Right lobe of liver (tissue), 6 donors: ENCODE measurements around the gene SPTSSA. TPM values are rescaled to one million over a fixed set of nuclear protein-coding genes. Genes with fewer than 3 reads are reported as not detected.
"Not testable (repeated sequence)": the region's sequence is repeated elsewhere in the genome, so short reads cannot be mapped to it uniquely, and the experiment has no call there.

Source experiments
- ATAC-seq, 4 donors: fragments of 200-7000 bp; cut with Tn5 transposase; one replicate each; pipeline ENCODE4 v1.9.1; 2020; ENCODE audit warnings: mild to moderate bottlenecking in 4 of 4, moderate library complexity in 4 of 4
- DNase-seq, 3 donors: peaks; one replicate each; pipeline ENCODE4 v3.0.0-alpha.2; 2020
- H3K27ac ChIP-seq, 3 donors: fragments of 200-600 bp; one replicate each; pipeline ENCODE4 v1.8.0; 2022
- H3K27me3 ChIP-seq, 2 donors: fragments of 200-600 bp; one replicate each; pipeline ENCODE4 v1.8.0; 2022
- H3K36me3 ChIP-seq, 4 donors: fragments of 200-600 bp; sonication (generic) in 1 of 4; one replicate each; pipeline versions ENCODE4 v1.5.1 to v1.8.0; 2017 to 2022; ENCODE audit warnings: control low read depth in 1 of 4
- H3K4me1 ChIP-seq, 4 donors: fragments of 200-600 bp; sonication (generic) in 1 of 4; one replicate each; pipeline versions ENCODE4 v1.5.1 to v1.8.0; 2017 to 2022; ENCODE audit warnings: control low read depth in 1 of 4
- H3K4me3 ChIP-seq, 3 donors: fragments of 200-600 bp; one replicate each; pipeline ENCODE4 v1.8.0; 2022
- H3K9me3 ChIP-seq, 4 donors: fragments of 200-600 bp; sonication (generic) in 1 of 4; one replicate each; pipeline versions ENCODE4 v1.5.1 to v1.8.0; 2017 to 2022; ENCODE audit warnings: control low read depth in 1 of 4
- POLR2A ChIP-seq: fragments of 450-650 bp; IDR thresholded peaks from one replicate; pipeline ENCODE4 v1.6.1; 2017; ENCODE audit warnings: antibody characterized with exemption, mild to moderate bottlenecking
- WGBS: methylation state at CpG from one replicate; pipeline ENCODE4 v1.1.6; 2018; ENCODE audit warnings: low coverage, low lambda C conversion rate; ENCODE audit not compliant: insufficient coverage; ENCODE audit errors: missing lambda C conversion rate; 5-methylcytosine and 5-hydroxymethylcytosine counted together
- intact Hi-C, 2 donors: fragments of 100-400 bp; cut with DNase I; formaldehyde crosslinking; loops; one replicate each; pipeline versions ENCODE4 v1.11.2 to v1.14.1; 2022
- long read RNA-seq: library from polyadenylated mRNA; unstranded; transcript quantifications from one replicate; pipeline ENCODE4 v2.0.0, GENCODE V29; 2019
- total RNA-seq, 6 experiments: library from RNA; depleted of rRNA in 2 of 6; stranded (reverse); fragments of >200 nt in 2 of 6; fragmentation: NEBNext Ultra II Directional in 3 of 6; extraction: Animal tissue kit (Norgen Biotek cat#: 25700) in 3 of 6; gene quantifications; one replicate each; pipeline versions ENCODE4 v1.1.0 to v1.2.4, GENCODE V29; 2016 to 2023
- TF ChIP-seq, protein P1 (sequence below), 4 donors: fragments of 200-600 bp in 3 of 4; fragments of 450-650 bp in 1 of 4; IDR thresholded peaks; one replicate each; pipeline versions ENCODE4 v1.5.1 to v1.8.0; 2016 to 2022; ENCODE audit warnings: antibody characterized with exemption in 4 of 4, mild to moderate bottlenecking in 2 of 4
- donor health status: DM: no; HTN: yes; CAD: no.
- donor health status: DM: no; HTN: no; CAD: no.
- donor health status: DM: no; HTN: no; CAD: no.
- donor health status: DM: no; HTN: yes; CAD: no.
- donor health status: DM: no; HTN: yes; CAD: no.

Gene SPTSSA, protein sequence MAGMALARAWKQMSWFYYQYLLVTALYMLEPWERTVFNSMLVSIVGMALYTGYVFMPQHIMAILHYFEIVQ
- 10 to 100 TPM; 10.6 to 32.0 (median 18.4) TPM for total RNA-seq
- long read RNA-seq, partial matches to known transcripts = 0 of 5 reads
- long read RNA-seq, other reads (novel, unspliced or antisense) = 1 of 5 reads

DNA sequence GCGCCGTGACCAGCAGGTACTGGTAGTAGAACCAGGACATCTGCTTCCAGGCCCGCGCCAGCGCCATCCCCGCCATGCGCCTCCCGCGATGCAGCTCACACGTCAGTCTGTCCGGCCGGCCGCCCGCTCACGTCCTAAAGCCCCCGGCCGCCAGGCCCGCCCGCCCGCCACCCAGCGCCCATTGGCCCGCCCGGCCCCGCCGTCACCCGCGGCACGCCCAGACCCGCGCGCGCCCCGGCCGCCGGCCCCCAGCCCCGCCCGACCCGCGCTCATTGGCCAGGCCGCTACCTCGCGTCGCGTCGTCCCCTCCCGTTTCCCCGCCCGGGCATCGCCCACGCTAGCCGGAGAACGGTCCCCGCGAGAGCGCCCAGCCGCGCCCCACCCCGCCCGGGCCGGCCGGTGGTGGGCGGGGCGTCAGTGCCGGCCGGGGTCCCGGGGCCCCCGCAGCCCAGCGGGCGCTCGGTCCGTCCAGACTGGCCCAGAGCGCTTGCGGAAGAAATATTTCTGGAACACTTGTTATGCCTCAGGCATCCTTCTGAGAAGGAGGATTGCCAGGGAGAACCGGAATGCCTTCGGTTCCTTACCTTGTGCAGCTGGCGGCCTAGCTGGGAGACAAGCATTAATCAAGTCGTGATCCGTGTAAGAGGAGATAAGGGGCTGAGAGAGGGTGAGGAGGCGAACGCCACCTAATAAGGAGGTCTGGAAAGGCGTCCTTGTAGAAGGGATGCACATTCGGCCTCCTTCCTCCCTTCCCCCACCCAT, at the start of gene SPTSSA:
SPTSSA (minus strand) TSS at position 109 of the 762 bp plus-strand sequence; CDS start at position 76, 33 bp downstream.
- peak; percentile 95 to 98 (median 96) for ATAC-seq
- Histone ChIP-seq H3K4me3 (peak within 1 kb of the TSS; percentile 62 to 78 (median 63)), H3K9me3 (no peaks in the 10 kb centered on the region), H3K36me3 (no peaks in the 10 kb centered on the region), H3K27me3 (no peaks in the 10 kb centered on the region), H3K4me1 (peaks cover 0 to 13% (median 0%) of the 10 kb centered on the region in 4 donors), H3K27ac (peak within 1 kb of the TSS; percentile 76 to 84 (median 79))
- peak; percentile 96 to 98 (median 97) for DNase-seq
- peak; percentile 96 for TF ChIP-seq POLR2A
- TF ChIP-seq, protein P1, sequence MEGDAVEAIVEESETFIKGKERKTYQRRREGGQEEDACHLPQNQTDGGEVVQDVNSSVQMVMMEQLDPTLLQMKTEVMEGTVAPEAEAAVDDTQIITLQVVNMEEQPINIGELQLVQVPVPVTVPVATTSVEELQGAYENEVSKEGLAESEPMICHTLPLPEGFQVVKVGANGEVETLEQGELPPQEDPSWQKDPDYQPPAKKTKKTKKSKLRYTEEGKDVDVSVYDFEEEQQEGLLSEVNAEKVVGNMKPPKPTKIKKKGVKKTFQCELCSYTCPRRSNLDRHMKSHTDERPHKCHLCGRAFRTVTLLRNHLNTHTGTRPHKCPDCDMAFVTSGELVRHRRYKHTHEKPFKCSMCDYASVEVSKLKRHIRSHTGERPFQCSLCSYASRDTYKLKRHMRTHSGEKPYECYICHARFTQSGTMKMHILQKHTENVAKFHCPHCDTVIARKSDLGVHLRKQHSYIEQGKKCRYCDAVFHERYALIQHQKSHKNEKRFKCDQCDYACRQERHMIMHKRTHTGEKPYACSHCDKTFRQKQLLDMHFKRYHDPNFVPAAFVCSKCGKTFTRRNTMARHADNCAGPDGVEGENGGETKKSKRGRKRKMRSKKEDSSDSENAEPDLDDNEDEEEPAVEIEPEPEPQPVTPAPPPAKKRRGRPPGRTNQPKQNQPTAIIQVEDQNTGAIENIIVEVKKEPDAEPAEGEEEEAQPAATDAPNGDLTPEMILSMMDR (IDR thresholded peaks at IDR 0.05) = no peak
- 15% methylated on average over 13 of the region's 82 CpGs for WGBS
- intact Hi-C loops = no loop called here

DNA sequence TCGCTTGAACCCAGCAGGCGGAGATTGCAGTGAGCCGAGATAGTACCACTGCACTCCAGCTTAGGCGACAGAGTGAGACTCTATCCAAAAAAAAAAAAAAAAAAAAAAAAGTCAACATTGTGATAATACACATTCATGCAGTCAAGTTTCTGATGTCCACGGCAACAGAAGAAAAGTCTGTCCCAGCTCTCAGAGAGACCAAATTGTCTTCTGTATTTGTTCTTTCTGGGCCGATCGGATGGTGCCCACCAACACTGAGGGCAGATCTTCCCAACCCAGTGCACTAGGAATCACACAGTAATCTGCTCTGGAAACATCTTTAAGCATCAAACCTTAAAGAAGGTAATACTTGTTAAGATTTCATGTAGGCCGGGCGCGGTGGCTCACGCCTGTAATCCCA, 45.8 kb upstream of the SPTSSA start:
- no peaks in the 10 kb centered on the region for H3K27me3 ChIP-seq
- 91% methylated on average over 6 of the region's 11 CpGs for WGBS
- H3K36me3 ChIP-seq = no peaks in the 10 kb centered on the region
- TF ChIP-seq, protein P1 (IDR thresholded peaks at IDR 0.05) = no peak
- no peak for TF ChIP-seq POLR2A
- H3K4me1 ChIP-seq = no peaks in the 10 kb centered on the region
- no peak for ATAC-seq
- no peak overlapping the region for H3K4me3 ChIP-seq
- no peak for DNase-seq
- no peaks in the 10 kb centered on the region for H3K9me3 ChIP-seq
- no peak overlapping the region for H3K27ac ChIP-seq
- intact Hi-C loops = no loop called here

DNA sequence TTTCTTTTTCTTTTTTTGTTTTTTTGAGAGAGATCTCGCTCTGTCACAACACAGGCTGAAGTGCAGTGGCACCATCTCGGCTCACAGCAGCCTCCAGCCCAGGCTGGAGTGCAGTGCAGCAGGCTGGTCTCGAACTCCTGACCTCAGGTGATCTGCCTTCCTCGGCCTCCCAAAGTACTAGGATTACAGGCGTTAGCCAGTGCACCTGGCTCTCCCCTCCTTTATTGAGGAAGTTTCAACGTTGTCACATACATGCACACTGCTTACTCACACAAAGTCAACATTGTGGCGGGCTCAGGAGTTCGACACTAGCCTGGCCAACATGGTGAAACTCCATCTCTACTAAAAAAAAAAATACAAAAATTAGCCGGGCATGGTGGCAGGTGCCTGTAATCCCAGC, 45.4 kb upstream of the SPTSSA start:
- 66% methylated on average over 3 of the region's 9 CpGs for WGBS
- intact Hi-C loops = no loop called here
- H3K36me3 ChIP-seq = no peaks in the 10 kb centered on the region
- no peak overlapping the region for H3K27ac ChIP-seq
- no peaks in the 10 kb centered on the region for H3K27me3 ChIP-seq
- TF ChIP-seq, protein P1 (IDR thresholded peaks at IDR 0.05) = no peak
- no peak for TF ChIP-seq POLR2A
- no peak for ATAC-seq
- H3K4me1 ChIP-seq = no peaks in the 10 kb centered on the region
- no peak for DNase-seq
- no peak overlapping the region for H3K4me3 ChIP-seq
- no peaks in the 10 kb centered on the region for H3K9me3 ChIP-seq

DNA sequence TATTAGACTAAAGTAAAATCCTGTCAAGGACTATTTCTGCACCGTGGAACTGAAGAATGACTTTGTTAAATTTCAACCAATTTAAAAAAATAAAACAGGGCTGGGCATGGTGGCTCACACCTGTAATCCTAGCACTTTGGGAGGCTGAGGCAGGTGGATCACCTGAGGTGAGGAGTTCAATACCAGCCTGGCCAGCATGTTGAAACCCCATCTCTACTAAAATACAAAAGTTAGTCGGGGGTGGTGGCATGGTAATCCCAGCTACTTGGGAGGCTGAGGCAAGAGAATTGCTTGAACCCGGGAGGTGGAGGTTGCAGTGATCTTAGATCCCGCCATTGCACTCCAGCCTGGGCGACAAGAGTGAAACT, 43.1 kb upstream of the SPTSSA start:
- H3K27me3 ChIP-seq, H3K27ac ChIP-seq, H3K4me1 ChIP-seq, H3K36me3 ChIP-seq, ATAC-seq, DNase-seq, H3K4me3 ChIP-seq, intact Hi-C loops, H3K9me3 ChIP-seq: not testable (repeated sequence)
- WGBS = 71% methylated on average over 5 of the region's 5 CpGs

DNA sequence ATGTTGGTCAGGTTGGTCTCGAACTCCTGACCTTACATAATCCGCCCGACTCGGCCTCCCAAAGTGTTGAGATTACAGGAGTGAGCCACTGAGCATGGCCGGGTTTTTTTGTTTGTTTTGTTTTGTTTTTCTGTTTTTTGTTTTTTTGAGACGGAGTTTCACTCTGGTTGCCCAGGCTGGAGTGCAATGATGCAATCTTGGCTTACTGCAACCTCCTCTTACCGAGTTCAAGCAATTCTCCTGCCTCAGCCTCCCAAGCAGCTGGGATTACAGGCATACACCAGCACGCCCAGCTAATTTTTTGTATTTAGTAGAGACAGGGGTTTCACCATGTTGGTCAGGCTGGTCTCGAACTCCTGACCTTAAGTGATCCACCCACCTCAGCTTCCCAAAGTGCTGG, 42.0 kb upstream of the SPTSSA start:
- 63% methylated on average over 5 of the region's 9 CpGs for WGBS
- H3K9me3 ChIP-seq, H3K4me3 ChIP-seq, H3K27ac ChIP-seq, H3K4me1 ChIP-seq, ATAC-seq, intact Hi-C loops, H3K36me3 ChIP-seq, DNase-seq, H3K27me3 ChIP-seq: not testable (repeated sequence)
